Endothelial cell of umbilical vein (primary cell): ENCODE data around the gene SIKE1.

Experiments used
- CTCF ChIP-seq, 2 donors: IDR thresholded peaks; 1 replicate in 1 of 2; 2 replicates in 1 of 2; pipeline ENCODE4 v1.5.1; 2011; ENCODE audit warnings: low read length in 2 of 2, mild to moderate bottlenecking in 2 of 2, moderate library complexity in 2 of 2, control low read depth in 1 of 2, inconsistent platforms in 1 of 2, low read depth in 1 of 2; ENCODE audit not compliant: insufficient read depth in 1 of 2; ENCODE audit errors: extremely low read depth in 1 of 2
- EZH2 ChIP-seq: IDR thresholded peaks from 2 replicates; pipeline ENCODE4 v1.6.1; 2012; ENCODE audit warnings: borderline replicate concordance, low read depth, mild to moderate bottlenecking, moderate library complexity, low read length, inconsistent platforms; ENCODE audit not compliant: severe bottlenecking
- JUN ChIP-seq: IDR thresholded peaks from 2 replicates; pipeline ENCODE4 v1.6.1; 2011; ENCODE audit warnings: borderline replicate concordance, low read depth; ENCODE audit not compliant: insufficient read length, insufficient read depth
- MYC ChIP-seq: IDR thresholded peaks from one replicate; pipeline ENCODE4 v1.6.1; 2011; ENCODE audit warnings: mild to moderate bottlenecking, low read depth, low read length
- POLR2A ChIP-seq: IDR thresholded peaks from 2 replicates; pipeline ENCODE4 v1.6.1; 2012; ENCODE audit warnings: low read depth, mild to moderate bottlenecking, control low read depth, low read length
- POLR2AphosphoS5 ChIP-seq: IDR thresholded peaks from 2 replicates; pipeline ENCODE4 v1.6.1; 2012; ENCODE audit warnings: low read depth, mild to moderate bottlenecking, control low read depth, low read length, moderate library complexity; ENCODE audit not compliant: insufficient read depth
- TF ChIP-seq, protein P1 (sequence below): IDR thresholded peaks from 2 replicates; pipeline ENCODE4 v1.6.1; 2011; ENCODE audit not compliant: insufficient read depth, insufficient read length

GRCh38 chr1:114803001-114803400, 22.5 kb upstream of the SIKE1 start:
- TF ChIP-seq CTCF (IDR thresholded peaks at IDR 0.05; ENCODE audit: extremely low read depth in 1 of 2, insufficient read depth in 1 of 2, low read depth in 1 of 2, low read length in 2 of 2) = no peak
- TF ChIP-seq POLR2A = no peak
- TF ChIP-seq, protein P1, sequence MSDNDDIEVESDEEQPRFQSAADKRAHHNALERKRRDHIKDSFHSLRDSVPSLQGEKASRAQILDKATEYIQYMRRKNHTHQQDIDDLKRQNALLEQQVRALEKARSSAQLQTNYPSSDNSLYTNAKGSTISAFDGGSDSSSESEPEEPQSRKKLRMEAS = no peak
- TF ChIP-seq MYC = no peak
- TF ChIP-seq POLR2AphosphoS5 = no peak
- TF ChIP-seq EZH2 = no peak
- TF ChIP-seq JUN = no peak
